ENCODE results near the gene C2CD2. TPM values are rescaled to one million over a fixed set of nuclear protein-coding genes. Genes with fewer than 3 reads are reported as not detected.

The C2CD2 gene
- total RNA-seq, 4 donors from 2014 or later, result 37.5 to 63.9 (median 51.6) TPM

DNA sequence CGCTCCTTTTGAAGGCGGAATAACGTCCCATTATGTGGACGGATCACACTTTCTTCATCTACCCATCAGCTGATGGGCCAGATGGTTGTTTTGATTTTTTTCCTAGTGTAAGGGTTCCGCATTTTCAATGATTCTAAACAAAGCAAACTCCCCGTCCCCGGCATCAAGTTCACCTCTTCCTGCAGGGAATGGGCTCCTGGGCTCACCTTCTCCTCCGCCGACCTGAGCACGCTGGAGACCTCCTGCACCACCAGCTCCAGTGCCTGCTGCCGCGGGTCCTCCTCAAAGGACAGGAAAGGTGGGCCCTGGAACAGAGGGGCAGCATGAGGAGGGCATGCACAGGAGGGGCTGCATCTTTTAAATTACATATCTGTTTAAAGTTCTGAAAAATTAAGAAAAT is 11.9 kb downstream of the C2CD2 start:
- peaks cover 0 to 34% (median 0%) of the 10 kb centered on the region in 3 donors for H3K36me3 ChIP-seq
- DNase-seq (ENCODE audit: low spot score in 2 of 2), result no peak
- no peak overlapping the region for H3K27ac ChIP-seq
- no peak overlapping the region for H3K4me3 ChIP-seq
- no peak for TF ChIP-seq POLR2A (IDR thresholded peaks at IDR 0.05)
- no peak for TF ChIP-seq EP300 (IDR thresholded peaks at IDR 0.05)
- TF ChIP-seq, protein P1, sequence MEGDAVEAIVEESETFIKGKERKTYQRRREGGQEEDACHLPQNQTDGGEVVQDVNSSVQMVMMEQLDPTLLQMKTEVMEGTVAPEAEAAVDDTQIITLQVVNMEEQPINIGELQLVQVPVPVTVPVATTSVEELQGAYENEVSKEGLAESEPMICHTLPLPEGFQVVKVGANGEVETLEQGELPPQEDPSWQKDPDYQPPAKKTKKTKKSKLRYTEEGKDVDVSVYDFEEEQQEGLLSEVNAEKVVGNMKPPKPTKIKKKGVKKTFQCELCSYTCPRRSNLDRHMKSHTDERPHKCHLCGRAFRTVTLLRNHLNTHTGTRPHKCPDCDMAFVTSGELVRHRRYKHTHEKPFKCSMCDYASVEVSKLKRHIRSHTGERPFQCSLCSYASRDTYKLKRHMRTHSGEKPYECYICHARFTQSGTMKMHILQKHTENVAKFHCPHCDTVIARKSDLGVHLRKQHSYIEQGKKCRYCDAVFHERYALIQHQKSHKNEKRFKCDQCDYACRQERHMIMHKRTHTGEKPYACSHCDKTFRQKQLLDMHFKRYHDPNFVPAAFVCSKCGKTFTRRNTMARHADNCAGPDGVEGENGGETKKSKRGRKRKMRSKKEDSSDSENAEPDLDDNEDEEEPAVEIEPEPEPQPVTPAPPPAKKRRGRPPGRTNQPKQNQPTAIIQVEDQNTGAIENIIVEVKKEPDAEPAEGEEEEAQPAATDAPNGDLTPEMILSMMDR (IDR thresholded peaks at IDR 0.05), result no peak
- whole genome bisulfite sequencing, 2 donors, result 93 to 95% methylated on average over 12 of the region's 12 CpGs
- no peaks in the 10 kb centered on the region for H3K27me3 ChIP-seq
- H3K4me1 ChIP-seq, result peaks cover 0 to 24% (median 4%) of the 10 kb centered on the region in 4 donors
- no peaks in the 10 kb centered on the region for H3K9me3 ChIP-seq

DNA sequence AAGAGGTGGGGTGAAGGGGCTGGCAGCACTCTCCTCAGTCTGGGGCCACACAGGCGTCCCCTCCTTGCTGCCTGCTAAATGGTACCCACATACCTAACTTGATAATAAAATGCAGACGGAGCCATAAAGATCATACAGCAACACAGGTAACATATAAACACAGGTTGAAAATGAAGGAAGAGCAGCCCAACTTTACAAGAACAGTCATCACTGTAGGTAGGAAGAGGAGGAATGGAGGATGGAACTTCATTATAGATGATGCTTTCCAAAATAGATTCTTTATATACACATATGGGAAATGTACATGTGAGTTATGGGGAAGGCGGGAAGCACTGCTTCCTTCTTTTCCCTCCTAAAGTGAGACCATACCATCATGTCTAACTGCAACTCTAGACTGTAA is 13.4 kb downstream of the C2CD2 start:
- WGBS, 2 donors, result 93 to 94% methylated on average over 3 of the region's 3 CpGs
- H3K27ac ChIP-seq, result no peak overlapping the region
- H3K9me3 ChIP-seq, result no peaks in the 10 kb centered on the region
- DNase-seq (ENCODE audit: low spot score in 2 of 2), result no peak
- peaks cover 0 to 14% (median 0%) of the 10 kb centered on the region in 4 donors for H3K4me1 ChIP-seq
- no peaks in the 10 kb centered on the region for H3K27me3 ChIP-seq
- peaks cover 0 to 34% (median 0%) of the 10 kb centered on the region in 3 donors for H3K36me3 ChIP-seq
- TF ChIP-seq, protein P1 (IDR thresholded peaks at IDR 0.05), result no peak
- TF ChIP-seq POLR2A (IDR thresholded peaks at IDR 0.05) (no peak), EP300 (IDR thresholded peaks at IDR 0.05) (no peak)
- H3K4me3 ChIP-seq, result no peak overlapping the region

DNA sequence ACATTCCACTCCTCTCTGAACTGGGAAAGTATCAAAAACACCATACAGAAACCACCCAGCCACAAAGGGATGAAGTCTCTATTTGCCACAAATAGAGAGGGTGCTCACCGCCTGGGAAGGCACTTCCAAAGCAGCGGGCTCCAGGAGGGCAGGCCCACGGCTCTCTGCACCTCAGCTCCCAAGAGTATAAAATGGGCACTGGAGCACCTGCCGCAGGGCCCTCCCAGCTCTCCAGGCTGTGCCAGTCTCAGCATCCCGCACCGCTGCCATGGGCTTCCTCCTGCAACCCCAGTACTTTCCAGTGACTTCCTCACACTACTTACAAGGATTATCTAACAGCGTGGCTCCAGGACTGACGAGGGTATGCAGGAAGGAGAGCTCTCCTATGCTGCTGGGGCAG is 14.4 kb downstream of the C2CD2 start:
- Histone ChIP-seq H3K9me3 (no peaks in the 10 kb centered on the region), H3K27ac (no peak overlapping the region), H3K36me3 (peaks cover 0 to 34% (median 0%) of the 10 kb centered on the region in 3 donors), H3K27me3 (no peaks in the 10 kb centered on the region), H3K4me3 (no peak overlapping the region), H3K4me1 (peaks cover 0 to 17% (median 0%) of the 10 kb centered on the region in 4 donors)
- TF ChIP-seq EP300 (IDR thresholded peaks at IDR 0.05) (no peak), POLR2A (IDR thresholded peaks at IDR 0.05) (no peak)
- TF ChIP-seq, protein P1 (IDR thresholded peaks at IDR 0.05), result no peak
- no peak for DNase-seq (ENCODE audit: low spot score in 2 of 2)
- 93 to 97% methylated on average over 8 of the region's 8 CpGs for WGBS, 2 donors

DNA sequence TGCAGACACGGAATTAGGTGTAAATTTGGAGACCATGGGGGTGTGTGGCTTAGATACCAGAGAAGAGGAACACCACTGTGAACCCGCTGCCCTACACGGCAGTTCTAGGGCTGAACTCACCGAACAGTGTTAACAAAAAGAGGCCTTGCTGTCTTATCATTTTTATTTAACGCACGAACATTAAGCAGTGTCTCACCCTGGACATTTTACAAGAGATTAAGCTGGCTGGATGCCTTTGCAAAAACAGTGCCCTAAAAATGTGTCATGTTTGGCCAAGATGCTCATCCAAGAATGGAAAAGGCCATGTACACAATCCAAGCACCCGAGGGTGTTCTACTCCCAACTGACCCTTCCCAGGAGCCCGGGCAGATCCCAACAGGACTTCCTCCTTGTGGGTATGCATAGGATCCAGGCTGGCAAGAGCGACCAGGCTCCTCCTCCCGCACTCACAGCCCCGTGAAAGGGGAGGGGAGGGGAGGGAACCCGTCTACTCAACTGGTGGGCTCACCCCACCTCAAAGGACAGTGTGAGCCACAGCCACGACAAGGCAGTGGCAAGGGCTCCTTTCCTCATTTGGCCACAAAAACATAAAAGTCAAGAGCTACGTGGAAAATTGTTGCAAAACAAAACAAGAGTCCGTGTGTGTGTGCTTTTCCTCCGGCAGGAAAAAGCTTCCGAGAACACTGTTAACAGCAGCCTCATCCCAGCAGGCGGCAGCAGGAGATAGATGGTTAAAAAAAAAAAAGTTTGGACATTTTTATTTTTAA is 20.3 kb downstream of the C2CD2 start:
- peak overlapping the region in 2 of 4 donors; percentile 21 to 31 for H3K4me3 ChIP-seq
- no peaks in the 10 kb centered on the region for H3K9me3 ChIP-seq
- TF ChIP-seq EP300 (IDR thresholded peaks at IDR 0.05) (peak in 1 of 2 donors; percentile 37), POLR2A (IDR thresholded peaks at IDR 0.05) (no peak)
- TF ChIP-seq, protein P1 (IDR thresholded peaks at IDR 0.05), result peak in 4 of 5 experiments; percentile 20 to 28 (median 24)
- no peaks in the 10 kb centered on the region for H3K27me3 ChIP-seq
- H3K4me1 ChIP-seq, result peaks cover 0 to 32% (median 25%) of the 10 kb centered on the region in 4 donors
- peaks cover 0 to 3% (median 0%) of the 10 kb centered on the region in 3 donors for H3K36me3 ChIP-seq
- 15 to 29% methylated on average over 18 of the region's 18 CpGs for WGBS, 2 donors
- H3K27ac ChIP-seq, result peak overlapping the region in 3 of 4 donors; percentile 65 to 80 (median 71)
- DNase-seq (ENCODE audit: low spot score in 2 of 2), result no peak

Measured in tibial nerve (tissue), 4 donors.